GM19463 (cell line): ENCODE results near the gene ATP13A1.
"Not testable (repeated sequence)": the region's sequence is repeated elsewhere in the genome, so short reads cannot be mapped to it uniquely, and the experiment has no call there.

Experiments used
- ATAC-seq: cut with Tn5 transposase; IDR thresholded peaks from one replicate; pipeline ENCODE4 v1.9.1; 2021; ENCODE audit warnings: mild to moderate bottlenecking, moderate library complexity; ENCODE audit not compliant: unreplicated experiment

ATP13A1 gene

GRCh38 chr19:19663256-19664120 is at the start of gene ATP13A1:
TSS of gene ATP13A1 (minus strand) at chr19:19663676. CDS start at chr19:19663666, 10 bp downstream.
- peak; percentile 72 for ATAC-seq

GRCh38 chr19:19711934-19712828 is 48.7 kb upstream of the ATP13A1 start:
- no peak for ATAC-seq

- ATAC-seq: no peak
These were observed 47.9 kb upstream of the ATP13A1 start for GRCh38 chr19:19711306-19711933.

- ATAC-seq: no peak
These were observed 47.0 kb upstream of the ATP13A1 start for GRCh38 chr19:19710506-19710905.

GRCh38 chr19:19704836-19705235 is 41.4 kb upstream of the ATP13A1 start:
- ATAC-seq: no peak

GRCh38 chr19:19700493-19700892 is 37.0 kb upstream of the ATP13A1 start:
- ATAC-seq: not testable (repeated sequence)

- ATAC-seq: no peak
These were observed 34.1 kb upstream of the ATP13A1 start for GRCh38 chr19:19697589-19697988.

- no peak for ATAC-seq
These were observed 32.9 kb upstream of the ATP13A1 start for GRCh38 chr19:19696386-19696785.

- ATAC-seq: no peak
These were observed 28.2 kb upstream of the ATP13A1 start for GRCh38 chr19:19691683-19692082.

GRCh38 chr19:19689023-19689422 is 25.5 kb upstream of the ATP13A1 start:
- not testable (repeated sequence) for ATAC-seq

GRCh38 chr19:19687090-19687489 is 23.6 kb upstream of the ATP13A1 start:
- no peak for ATAC-seq

- no peak for ATAC-seq
These were observed 23.1 kb upstream of the ATP13A1 start for GRCh38 chr19:19686580-19686979.

GRCh38 chr19:19686119-19686518 is 22.6 kb upstream of the ATP13A1 start:
- ATAC-seq: not testable (repeated sequence)

- ATAC-seq: no peak
These were observed 15.9 kb upstream of the ATP13A1 start for GRCh38 chr19:19679176-19680073.

GRCh38 chr19:19677579-19677978 is 14.1 kb upstream of the ATP13A1 start:
- no peak for ATAC-seq

- ATAC-seq: no peak
These were observed 10.8 kb upstream of the ATP13A1 start for GRCh38 chr19:19674315-19674714.

GRCh38 chr19:19672816-19673215 is 9.3 kb upstream of the ATP13A1 start:
- ATAC-seq: no peak

- ATAC-seq: no peak
These were observed 6.6 kb upstream of the ATP13A1 start for GRCh38 chr19:19670070-19670551.

GRCh38 chr19:19668230-19669012 is 4.9 kb upstream of the ATP13A1 start, which contains the start of gene ZNF101:
TSS of gene ZNF101 (plus strand) at chr19:19668839. CDS start at chr19:19668964, 125 bp downstream.
- peak; percentile 70 for ATAC-seq
